ENCODE measurements around the gene KLF3. TPM values are rescaled to one million over a fixed set of nuclear protein-coding genes. Genes with fewer than 3 reads are reported as not detected.

The KLF3 gene
- total RNA-seq, 1 donor from 2014 or later: 16.5 TPM

GRCh38 chr4:38675146-38676121 lies 11.4 kb downstream of the KLF3 start:
- TF ChIP-seq, protein P1, sequence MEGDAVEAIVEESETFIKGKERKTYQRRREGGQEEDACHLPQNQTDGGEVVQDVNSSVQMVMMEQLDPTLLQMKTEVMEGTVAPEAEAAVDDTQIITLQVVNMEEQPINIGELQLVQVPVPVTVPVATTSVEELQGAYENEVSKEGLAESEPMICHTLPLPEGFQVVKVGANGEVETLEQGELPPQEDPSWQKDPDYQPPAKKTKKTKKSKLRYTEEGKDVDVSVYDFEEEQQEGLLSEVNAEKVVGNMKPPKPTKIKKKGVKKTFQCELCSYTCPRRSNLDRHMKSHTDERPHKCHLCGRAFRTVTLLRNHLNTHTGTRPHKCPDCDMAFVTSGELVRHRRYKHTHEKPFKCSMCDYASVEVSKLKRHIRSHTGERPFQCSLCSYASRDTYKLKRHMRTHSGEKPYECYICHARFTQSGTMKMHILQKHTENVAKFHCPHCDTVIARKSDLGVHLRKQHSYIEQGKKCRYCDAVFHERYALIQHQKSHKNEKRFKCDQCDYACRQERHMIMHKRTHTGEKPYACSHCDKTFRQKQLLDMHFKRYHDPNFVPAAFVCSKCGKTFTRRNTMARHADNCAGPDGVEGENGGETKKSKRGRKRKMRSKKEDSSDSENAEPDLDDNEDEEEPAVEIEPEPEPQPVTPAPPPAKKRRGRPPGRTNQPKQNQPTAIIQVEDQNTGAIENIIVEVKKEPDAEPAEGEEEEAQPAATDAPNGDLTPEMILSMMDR (IDR thresholded peaks at IDR 0.05; ENCODE audit: borderline replicate concordance): peak; percentile 92
- H3K27me3 ChIP-seq (ENCODE audit: low read depth): no peaks in the 10 kb centered on the region
- peak overlapping the region; percentile 100 for H3K27ac ChIP-seq (replicated peaks)
- intact Hi-C loops (cut with micrococcal nuclease): loop anchor here (5.0 to 10.0 kb wide), 2 partner anchors 353 to 601 kb away; no protein-coding TSS in a partner anchor
- peak; percentile 58 for DNase-seq
- peak overlapping the region; percentile 74 for H3K4me3 ChIP-seq
- no peaks in the 10 kb centered on the region for H3K9me3 ChIP-seq (replicated peaks)
- H3K4me1 ChIP-seq: peaks cover 100% of the 10 kb centered on the region
- peaks cover 11% of the 10 kb centered on the region for H3K36me3 ChIP-seq

- TF ChIP-seq, protein P1 (IDR thresholded peaks at IDR 0.05; ENCODE audit: borderline replicate concordance): no peak
- Histone ChIP-seq H3K4me3 (no peak overlapping the region), H3K27ac (replicated peaks) (peak overlapping the region; percentile 100), H3K36me3 (peaks cover 26% of the 10 kb centered on the region), H3K27me3 (ENCODE audit: low read depth) (no peaks in the 10 kb centered on the region), H3K4me1 (peaks cover 100% of the 10 kb centered on the region), H3K9me3 (replicated peaks) (no peaks in the 10 kb centered on the region)
- intact Hi-C loops (cut with micrococcal nuclease): loop anchor here (5.0 to 10.0 kb wide), 2 partner anchors 355 to 602 kb away; no protein-coding TSS in a partner anchor
- no peak for DNase-seq
Measured at GRCh38 chr4:38676986-38677385, 13.0 kb downstream of the KLF3 start.

DNA sequence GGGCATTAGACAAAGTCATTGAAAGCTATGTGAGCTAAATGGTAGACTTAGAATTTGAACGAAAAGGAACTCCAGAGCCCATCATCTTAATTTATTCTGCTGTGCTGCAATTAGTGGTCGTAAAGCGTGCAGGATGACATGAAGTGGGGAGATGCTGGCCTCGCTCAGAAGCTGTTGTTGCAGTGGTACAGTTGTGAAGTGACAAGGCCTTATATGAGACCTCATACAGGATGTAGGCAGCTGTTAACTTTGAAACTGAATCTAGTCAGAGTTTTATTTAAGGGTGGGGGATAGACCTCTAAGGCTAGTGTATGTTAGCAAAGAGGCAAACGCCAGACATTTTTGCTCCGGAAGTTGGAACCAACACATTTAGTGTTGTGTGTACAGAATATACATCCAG lies 13.4 kb downstream of the KLF3 start:
- H3K27ac ChIP-seq (replicated peaks): peak overlapping the region; percentile 100
- H3K4me1 ChIP-seq: peaks cover 99% of the 10 kb centered on the region
- no peak for DNase-seq
- intact Hi-C loops (cut with micrococcal nuclease): loop anchor here (5.0 to 10.0 kb wide), 2 partner anchors 355 to 603 kb away; no protein-coding TSS in a partner anchor
- H3K27me3 ChIP-seq (ENCODE audit: low read depth): no peaks in the 10 kb centered on the region
- peaks cover 31% of the 10 kb centered on the region for H3K36me3 ChIP-seq
- no peak overlapping the region for H3K4me3 ChIP-seq
- TF ChIP-seq, protein P1 (IDR thresholded peaks at IDR 0.05; ENCODE audit: borderline replicate concordance): no peak
- H3K9me3 ChIP-seq (replicated peaks): no peaks in the 10 kb centered on the region

- Histone ChIP-seq H3K36me3 (peaks cover 37% of the 10 kb centered on the region), H3K27ac (replicated peaks) (peak overlapping the region; percentile 54), H3K4me1 (peaks cover 99% of the 10 kb centered on the region), H3K9me3 (replicated peaks) (no peaks in the 10 kb centered on the region), H3K4me3 (no peak overlapping the region), H3K27me3 (ENCODE audit: low read depth) (no peaks in the 10 kb centered on the region)
- no peak for DNase-seq
- intact Hi-C loops (cut with micrococcal nuclease): loop anchor here (5.0 to 10.0 kb wide), 2 partner anchors 356 to 603 kb away; no protein-coding TSS in a partner anchor
- TF ChIP-seq, protein P1 (IDR thresholded peaks at IDR 0.05; ENCODE audit: borderline replicate concordance): no peak
Measured at GRCh38 chr4:38678078-38678477, 14.1 kb downstream of the KLF3 start.

GRCh38 chr4:38679921-38680320 lies 15.9 kb downstream of the KLF3 start:
- H3K4me3 ChIP-seq: no peak overlapping the region
- intact Hi-C loops (cut with micrococcal nuclease): loop anchor here (5.0 to 10.0 kb wide), 3 partner anchors 358 to 605 kb away; no protein-coding TSS in a partner anchor

More at GRCh38 chr4:38679921-38680320, 15.9 kb downstream of the KLF3 start:
- no peak for DNase-seq
- TF ChIP-seq, protein P1 (IDR thresholded peaks at IDR 0.05; ENCODE audit: borderline replicate concordance): no peak
- Histone ChIP-seq H3K36me3 (peaks cover 40% of the 10 kb centered on the region), H3K27ac (replicated peaks) (no peak overlapping the region), H3K27me3 (ENCODE audit: low read depth) (no peaks in the 10 kb centered on the region), H3K4me1 (peaks cover 99% of the 10 kb centered on the region), H3K9me3 (replicated peaks) (no peaks in the 10 kb centered on the region)

Data from left ventricle myocardium inferior (tissue), 1 donor.